H9 (cell line): ENCODE measurements around the gene GLIS2. TPM values are rescaled to one million over a fixed set of nuclear protein-coding genes. Genes with fewer than 3 reads are reported as not detected.

ENCODE experiments used
- DNase-seq: peaks from one replicate; pipeline ENCODE4 v3.0.0-alpha.2; 2017
- H2AFZ ChIP-seq: one replicate; pipeline ENCODE4 v1.6.1; 2013; ENCODE audit warnings: mild to moderate bottlenecking, low read length, control low read depth, moderate library complexity
- H2AK5ac ChIP-seq: 2 replicates; pipeline ENCODE4 v1.6.1; 2013; ENCODE audit warnings: low read length, control low read depth, mixed read lengths; ENCODE audit not compliant: insufficient read length
- H2BK120ac ChIP-seq: one replicate; pipeline ENCODE4 v1.6.1; 2013; ENCODE audit warnings: low read depth, mild to moderate bottlenecking, low read length, control low read depth, inconsistent platforms; ENCODE audit not compliant: poor library complexity, severe bottlenecking
- H2BK12ac ChIP-seq: 2 replicates; pipeline ENCODE4 v1.6.1; 2013; ENCODE audit warnings: low read length, control low read depth, mixed read lengths, low read depth; ENCODE audit not compliant: insufficient read length
- H2BK15ac ChIP-seq: 2 replicates; pipeline ENCODE4 v1.6.1; 2013; ENCODE audit warnings: low read depth, low read length, control low read depth
- H2BK20ac ChIP-seq: one replicate; pipeline ENCODE4 v1.6.1; 2013; ENCODE audit warnings: low read depth, mild to moderate bottlenecking, low read length, control low read depth, inconsistent platforms; ENCODE audit not compliant: poor library complexity, severe bottlenecking
- H2BK5ac ChIP-seq: 2 replicates; pipeline ENCODE4 v1.6.1; 2013; ENCODE audit warnings: low read length, control low read depth, mixed read lengths; ENCODE audit not compliant: insufficient read length
- H3K14ac ChIP-seq: 2 replicates; pipeline ENCODE4 v1.6.1; 2013; ENCODE audit warnings: low read length, control low read depth; ENCODE audit not compliant: insufficient read depth
- H3K18ac ChIP-seq: 2 replicates; pipeline ENCODE4 v1.6.1; 2013; ENCODE audit warnings: low read depth, mild to moderate bottlenecking, mixed read lengths, low read length, control low read depth; ENCODE audit not compliant: insufficient read length
- H3K23ac ChIP-seq: 2 replicates; pipeline ENCODE4 v1.6.1; 2013; ENCODE audit warnings: low read length, control low read depth, mixed read lengths, low read depth; ENCODE audit not compliant: insufficient read length
- H3K23me2 ChIP-seq: 2 replicates; pipeline ENCODE4 v1.6.1; 2013; ENCODE audit warnings: low read depth, mild to moderate bottlenecking, mixed read lengths, low read length, control low read depth; ENCODE audit not compliant: insufficient read length, poor library complexity, severe bottlenecking
- H3K27ac ChIP-seq: 2 replicates; pipeline ENCODE4 v1.5.1; 2013; ENCODE audit warnings: low read length, control low read depth, mixed read lengths, low read depth; ENCODE audit not compliant: insufficient read length
- H3K27me3 ChIP-seq: 2 replicates; pipeline ENCODE4 v1.6.1; 2013; ENCODE audit warnings: low read length, control low read depth, inconsistent platforms; ENCODE audit not compliant: insufficient read depth
- H3K4ac ChIP-seq: 2 replicates; pipeline ENCODE4 v1.6.1; 2013; ENCODE audit warnings: low read depth, mild to moderate bottlenecking, control low read depth, inconsistent platforms, low read length, moderate library complexity
- H3K4me1 ChIP-seq: 2 replicates; pipeline ENCODE4 v1.6.1; 2013; ENCODE audit warnings: low read length, control low read depth, inconsistent platforms; ENCODE audit not compliant: insufficient read depth
- H3K4me2 ChIP-seq: 2 replicates; pipeline ENCODE4 v1.6.1; 2013; ENCODE audit warnings: low read length, control low read depth, mixed read lengths; ENCODE audit not compliant: insufficient read length, insufficient read depth
- H3K56ac ChIP-seq: 2 replicates; pipeline ENCODE4 v1.6.1; 2013; ENCODE audit warnings: low read depth, mild to moderate bottlenecking, mixed read lengths, low read length, control low read depth; ENCODE audit not compliant: insufficient read length
- H3K79me1 ChIP-seq: 2 replicates; pipeline ENCODE4 v1.6.1; 2013; ENCODE audit warnings: low read depth, mild to moderate bottlenecking, moderate library complexity, low read length, control low read depth, inconsistent platforms; ENCODE audit not compliant: insufficient read depth, poor library complexity, severe bottlenecking
- H3K79me2 ChIP-seq: 2 replicates; pipeline ENCODE4 v1.6.1; 2013; ENCODE audit warnings: low read length, control low read depth, inconsistent platforms; ENCODE audit not compliant: insufficient read depth
- H3K9ac ChIP-seq: 2 replicates; pipeline ENCODE4 v1.6.1; 2013; ENCODE audit warnings: low read length, control low read depth, mixed read lengths; ENCODE audit not compliant: insufficient read length; ENCODE audit errors: extremely low read depth
- H3K9me3 ChIP-seq: one replicate; pipeline ENCODE4 v1.6.1; 2013; ENCODE audit warnings: low read depth, low read length, inconsistent platforms; ENCODE audit not compliant: control insufficient read depth
- H3T11ph ChIP-seq: one replicate; pipeline ENCODE4 v1.6.1; 2013; ENCODE audit warnings: mild to moderate bottlenecking, low read length, control low read depth, inconsistent platforms
- H4K20me1 ChIP-seq: one replicate; pipeline ENCODE4 v1.6.1; 2013; ENCODE audit not compliant: control insufficient read depth, insufficient read length, insufficient read depth
- H4K5ac ChIP-seq: 2 replicates; pipeline ENCODE4 v1.6.1; 2013; ENCODE audit warnings: low read depth, mild to moderate bottlenecking, mixed read lengths, low read length, control low read depth; ENCODE audit not compliant: insufficient read length
- H4K8ac ChIP-seq: replicated peaks from 2 replicates; pipeline ENCODE4 v1.6.1; 2013; ENCODE audit warnings: low read length, control low read depth, mixed read lengths, low read depth; ENCODE audit not compliant: insufficient read length
- H4K91ac ChIP-seq: 2 replicates; pipeline ENCODE4 v1.6.1; 2013; ENCODE audit warnings: low read depth, mild to moderate bottlenecking, moderate library complexity, mixed read lengths, low read length, control low read depth; ENCODE audit not compliant: insufficient read length
- H3K27ac Mint-ChIP-seq, 3 experiments: 2 replicates in 2 of 3; 3 replicates in 1 of 3; pipeline ENCODE4 v1.8.0; 2020 to 2021; ENCODE audit warnings: mixed read lengths in 3 of 3, mild to moderate bottlenecking in 1 of 3, moderate library complexity in 1 of 3
- H3K27me3 Mint-ChIP-seq: 2 replicates; pipeline ENCODE4 v1.8.0; 2021; ENCODE audit warnings: low read depth, mild to moderate bottlenecking, moderate library complexity, mixed read lengths
- H3K36me3 Mint-ChIP-seq, 3 experiments: 2 replicates in 2 of 3; 3 replicates in 1 of 3; pipeline ENCODE4 v1.8.0; 2020 to 2021; ENCODE audit warnings: low read depth in 3 of 3, mixed read lengths in 3 of 3; ENCODE audit not compliant: insufficient read depth in 1 of 3
- H3K4me1 Mint-ChIP-seq, 2 experiments: 2 replicates each; pipeline ENCODE4 v1.8.0; 2020; ENCODE audit warnings: mixed read lengths in 2 of 2
- H3K4me3 Mint-ChIP-seq, 2 experiments: 2 replicates in 1 of 2; 3 replicates in 1 of 2; pipeline ENCODE4 v1.8.0; 2020 to 2021; ENCODE audit warnings: mild to moderate bottlenecking in 2 of 2, mixed read lengths in 2 of 2, moderate library complexity in 1 of 2
- H3K9me3 Mint-ChIP-seq, 2 experiments: 2 replicates in 1 of 2; 3 replicates in 1 of 2; pipeline ENCODE4 v1.8.0; 2020; ENCODE audit warnings: mild to moderate bottlenecking in 2 of 2, mixed read lengths in 2 of 2, moderate library complexity in 1 of 2
- CTCF ChIP-seq: fragments of 200-600 bp; sonication (generic); conservative IDR thresholded peaks from 3 replicates; pipeline ENCODE4 v1.8.0; 2021; ENCODE audit warnings: antibody characterized with exemption, mild to moderate bottlenecking
- WGBS: extraction: QIAGEN DNeasy Blood & Tissue Kit; methylation state at CpG from one replicate; pipeline ENCODE4 v1.1.7; 2013; ENCODE audit warnings: missing lambda C conversion rate, low lambda C conversion rate, mixed read lengths; ENCODE audit not compliant: insufficient read length; ENCODE audit errors: extremely low coverage; 5-methylcytosine and 5-hydroxymethylcytosine counted together
- total RNA-seq: library from RNA; stranded (reverse); gene quantifications from 2 replicates; pipeline ENCODE4 v1.2.1, GENCODE V29; 2021

The GLIS2 gene
- total RNA-seq, 1 experiment from 2014 or later = 14.3 TPM

- no peak overlapping the region for H2BK5ac ChIP-seq
- Mint-ChIP-seq H3K27ac (no peak overlapping the region; a peak in 2 of 7 replicates), H3K4me3 (no peak overlapping the region; a peak in 1 of 5 replicates), H3K36me3 (peaks cover 0 to 7% (median 2%) of the 10 kb centered on the region in 3 experiments; a peak in 4 of 7 replicates), H3K9me3 (peaks cover 4 to 8% of the 10 kb centered on the region in 2 experiments), H3K4me1 (peaks cover 2% of the 10 kb centered on the region in 2 experiments; a peak in 3 of 4 replicates), H3K27me3 (no peaks in the 10 kb centered on the region; the same call in 1 of the 2 replicates)
- no peak overlapping the region for H2BK120ac ChIP-seq
- no peak overlapping the region for H3K27ac ChIP-seq
- H3K23me2 ChIP-seq = peaks cover 11% of the 10 kb centered on the region
- WGBS = no CpG with 5 or more reads among the region's 6 CpGs
- no peak overlapping the region for H3K14ac ChIP-seq
- no peak overlapping the region for H4K8ac ChIP-seq
- no peak overlapping the region for H2AFZ ChIP-seq
- H3K79me1 ChIP-seq = no peaks in the 10 kb centered on the region
- no peak for DNase-seq
- H4K91ac ChIP-seq = no peak overlapping the region
- no peak overlapping the region for H3K23ac ChIP-seq
- TF ChIP-seq CTCF = no peak
- H3K4ac ChIP-seq = no peak overlapping the region
- no peak overlapping the region for H3K4me2 ChIP-seq
- H2BK20ac ChIP-seq = no peak overlapping the region
- H2BK15ac ChIP-seq = no peak overlapping the region
- no peaks in the 10 kb centered on the region; the same call in 1 of the 2 replicates for H3K79me2 ChIP-seq
- no peak overlapping the region for H4K5ac ChIP-seq
- no peak overlapping the region for H3K9ac ChIP-seq
- no peaks in the 10 kb centered on the region for H3K9me3 ChIP-seq
- H3K27me3 ChIP-seq = no peaks in the 10 kb centered on the region
- H2AK5ac ChIP-seq = no peak overlapping the region
- no peak overlapping the region for H2BK12ac ChIP-seq
- no peak overlapping the region for H3K18ac ChIP-seq
- no peak overlapping the region for H3K56ac ChIP-seq
- no peak overlapping the region for H3T11ph ChIP-seq
- H4K20me1 ChIP-seq = no peaks in the 10 kb centered on the region
- no peaks in the 10 kb centered on the region for H3K4me1 ChIP-seq
Observed at GRCh38 chr16:4275861-4276260, 40.0 kb upstream of the GLIS2 start.
